IPS-18a (cell line): Measurements from ENCODE around the gene COLQ.
"Not testable (repeated sequence)": the region's sequence is repeated elsewhere in the genome, so short reads cannot be mapped to it uniquely, and the experiment has no call there.

Experiments used
- H3K27ac ChIP-seq: one replicate; pipeline ENCODE4 v1.5.1; 2013; ENCODE audit warnings: low read length
- H3K27me3 ChIP-seq: one replicate; pipeline ENCODE4 v1.6.1; 2013; ENCODE audit warnings: mild to moderate bottlenecking, low read length; ENCODE audit not compliant: control insufficient read depth, insufficient read depth
- H3K36me3 ChIP-seq: one replicate; pipeline ENCODE4 v1.6.1; 2013; ENCODE audit warnings: low read depth, low read length; ENCODE audit not compliant: control insufficient read depth
- H3K4me1 ChIP-seq: one replicate; pipeline ENCODE4 v1.6.1; 2013; ENCODE audit warnings: low read depth, low read length; ENCODE audit not compliant: control insufficient read depth
- H3K4me3 ChIP-seq: one replicate; pipeline ENCODE4 v1.5.1; 2013; ENCODE audit warnings: low read length
- H3K9ac ChIP-seq: one replicate; pipeline ENCODE4 v1.6.1; 2013; ENCODE audit warnings: mild to moderate bottlenecking, low read length, moderate library complexity
- H3K9me3 ChIP-seq: one replicate; pipeline ENCODE4 v1.6.1; 2013; ENCODE audit warnings: low read depth, low read length; ENCODE audit not compliant: control insufficient read depth

Gene COLQ

DNA sequence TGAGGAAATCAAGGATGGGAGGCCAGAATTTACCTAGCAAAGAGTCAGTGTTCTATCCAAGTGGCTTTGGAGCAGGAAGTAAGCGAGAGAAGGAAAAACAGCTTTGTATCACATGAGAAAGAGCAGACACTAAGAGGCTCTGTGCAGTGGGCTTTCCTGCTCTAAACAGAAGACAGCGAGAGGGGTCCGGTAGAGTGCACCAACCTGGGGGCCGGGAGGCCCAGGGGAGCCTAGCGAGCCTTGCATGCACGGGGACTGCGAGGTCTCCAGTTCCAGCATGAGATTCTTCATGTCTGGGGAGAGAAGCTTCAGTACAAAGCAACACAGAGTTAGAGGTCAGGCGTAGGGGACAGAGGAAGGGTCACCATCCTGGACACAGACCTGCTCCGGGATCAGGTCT, 33.5 kb downstream of the COLQ start:
- H3K9me3 ChIP-seq = no peaks in the 10 kb centered on the region
- no peak overlapping the region for H3K27ac ChIP-seq
- H3K4me3 ChIP-seq = no peak overlapping the region
- H3K9ac ChIP-seq = no peak overlapping the region
- no peaks in the 10 kb centered on the region for H3K4me1 ChIP-seq
- no peaks in the 10 kb centered on the region for H3K36me3 ChIP-seq
- no peaks in the 10 kb centered on the region for H3K27me3 ChIP-seq

DNA sequence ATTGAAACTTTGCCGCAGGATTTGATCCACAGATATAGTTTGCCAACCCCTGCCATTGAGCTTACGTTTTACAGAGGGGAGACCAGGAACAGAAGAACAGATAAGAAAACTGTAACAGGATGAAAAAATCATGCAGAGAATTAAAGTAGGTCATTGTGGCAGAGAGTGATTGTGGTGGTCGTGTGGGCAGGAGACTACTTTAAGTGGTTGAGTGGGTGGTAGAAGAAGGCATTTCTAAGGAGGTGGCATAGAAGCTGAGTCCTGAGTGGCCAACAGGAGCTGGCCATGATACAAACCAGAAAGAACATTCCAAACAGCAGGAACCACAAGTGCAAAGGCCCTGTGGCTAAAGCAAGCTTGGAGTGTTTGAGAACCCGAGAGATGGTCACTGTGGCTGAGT, 34.5 kb downstream of the COLQ start:
- Histone ChIP-seq H3K4me1 (no peaks in the 10 kb centered on the region), H3K9ac (no peak overlapping the region), H3K27ac (no peak overlapping the region), H3K4me3 (no peak overlapping the region), H3K27me3 (no peaks in the 10 kb centered on the region), H3K36me3 (no peaks in the 10 kb centered on the region), H3K9me3 (no peaks in the 10 kb centered on the region)

DNA sequence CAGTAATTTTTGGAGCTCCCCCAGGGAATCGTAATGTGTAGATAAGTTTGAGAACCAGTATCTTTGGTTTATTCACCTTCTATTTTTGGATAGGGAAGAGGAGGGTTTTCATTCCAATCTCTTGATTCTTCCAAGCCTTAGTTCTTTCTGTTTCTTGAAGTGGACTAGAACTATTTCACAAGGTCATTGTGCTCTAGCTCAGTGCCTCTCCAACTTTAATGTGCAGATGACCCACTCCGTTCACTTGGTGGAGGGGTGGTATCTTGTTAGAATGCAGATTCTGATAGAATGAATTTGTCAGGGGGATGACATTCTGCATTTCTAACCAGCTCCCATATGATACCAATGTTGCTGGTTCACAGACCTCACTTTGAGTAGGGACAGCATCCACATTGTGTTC, 35.5 kb downstream of the COLQ start:
- Histone ChIP-seq H3K36me3 (no peaks in the 10 kb centered on the region), H3K9me3 (no peaks in the 10 kb centered on the region), H3K4me1 (no peaks in the 10 kb centered on the region), H3K9ac (no peak overlapping the region), H3K27ac (no peak overlapping the region), H3K4me3 (no peak overlapping the region), H3K27me3 (no peaks in the 10 kb centered on the region)

DNA sequence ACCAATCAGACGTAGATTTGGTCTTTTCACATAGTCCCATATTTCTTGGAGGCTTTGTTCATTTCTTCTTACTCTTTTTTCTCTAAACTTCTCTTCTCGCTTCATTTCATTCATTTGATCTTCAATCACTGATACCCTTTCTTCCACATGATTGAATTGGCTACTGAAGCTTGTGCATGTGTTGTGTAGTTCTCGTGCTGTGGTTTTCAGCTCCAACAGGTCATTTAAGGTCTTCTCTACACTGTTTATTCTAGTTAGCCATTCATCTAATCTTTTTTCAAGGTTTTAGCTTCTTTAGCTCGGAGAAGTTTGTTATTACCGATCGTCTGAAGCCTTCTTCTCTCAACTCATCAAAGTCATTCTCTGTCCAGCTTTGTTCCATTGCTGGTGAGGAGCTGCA, 37.0 kb downstream of the COLQ start:
- H3K27ac ChIP-seq, H3K36me3 ChIP-seq, H3K9me3 ChIP-seq, H3K4me3 ChIP-seq, H3K4me1 ChIP-seq, H3K9ac ChIP-seq, H3K27me3 ChIP-seq: not testable (repeated sequence)

DNA sequence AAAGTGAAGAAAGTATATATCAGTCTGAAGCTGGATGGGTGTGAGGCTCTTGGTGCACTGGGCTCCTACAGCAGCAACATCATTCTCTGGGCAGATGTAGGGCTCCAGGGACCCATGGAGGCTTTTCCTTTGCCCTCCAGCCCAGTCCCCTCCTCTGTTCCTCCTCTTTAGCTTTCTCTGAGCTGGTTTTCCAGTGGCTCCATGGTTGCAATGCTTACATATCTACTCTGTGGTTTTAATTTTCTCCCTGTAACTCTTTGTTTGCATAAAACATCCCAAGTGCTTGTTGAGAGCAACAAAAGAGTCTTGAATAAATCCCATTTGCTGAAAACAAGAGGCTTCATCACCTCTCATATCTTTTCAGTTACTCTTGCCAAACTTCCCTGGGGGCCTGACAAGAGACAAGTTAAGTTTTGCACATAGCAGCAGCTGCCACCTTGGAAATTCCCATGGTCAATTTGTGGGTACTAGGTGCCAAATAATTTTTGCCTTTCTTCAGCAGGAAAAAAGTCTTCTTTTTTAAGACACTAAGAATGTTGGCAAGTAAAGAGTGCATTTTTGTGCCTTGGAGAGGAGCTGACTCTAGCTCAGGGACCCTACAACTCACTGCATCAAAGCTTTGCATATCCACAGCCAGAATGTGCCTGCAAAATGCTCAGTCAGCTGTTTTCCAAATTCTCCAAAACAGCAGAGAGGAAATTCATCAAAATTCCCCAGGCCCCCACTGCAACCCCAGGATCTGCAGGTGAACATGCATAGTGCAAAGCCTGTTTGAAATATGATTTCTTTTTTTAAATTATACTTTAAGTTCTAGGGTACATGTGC, 41.9 kb downstream of the COLQ start:
- no peaks in the 10 kb centered on the region for H3K4me1 ChIP-seq
- H3K9ac ChIP-seq = no peak overlapping the region
- no peaks in the 10 kb centered on the region for H3K9me3 ChIP-seq
- H3K36me3 ChIP-seq = no peaks in the 10 kb centered on the region
- H3K27ac ChIP-seq = no peak overlapping the region
- H3K27me3 ChIP-seq = no peaks in the 10 kb centered on the region
- H3K4me3 ChIP-seq = no peak overlapping the region

DNA sequence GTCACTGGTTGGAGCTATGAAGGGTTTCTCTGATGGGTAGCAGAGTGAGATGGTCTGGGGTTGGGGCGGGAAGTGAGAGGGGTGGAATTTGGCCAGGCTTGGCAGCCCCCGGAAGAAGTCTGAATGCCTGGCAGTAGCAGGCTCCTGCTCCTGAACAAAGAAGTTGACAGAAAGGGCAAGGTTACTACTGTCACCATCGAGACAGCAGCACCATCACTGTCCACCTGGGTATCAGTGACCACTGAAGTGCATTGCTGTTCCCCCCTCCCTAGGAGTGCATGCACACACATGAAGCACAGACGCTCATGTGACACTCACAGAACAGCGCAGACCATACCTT, 42.9 kb downstream of the COLQ start:
- no peaks in the 10 kb centered on the region for H3K4me1 ChIP-seq
- H3K27me3 ChIP-seq = no peaks in the 10 kb centered on the region
- H3K4me3 ChIP-seq = no peak overlapping the region
- H3K27ac ChIP-seq = no peak overlapping the region
- no peaks in the 10 kb centered on the region for H3K9me3 ChIP-seq
- H3K36me3 ChIP-seq = no peaks in the 10 kb centered on the region
- no peak overlapping the region for H3K9ac ChIP-seq

DNA sequence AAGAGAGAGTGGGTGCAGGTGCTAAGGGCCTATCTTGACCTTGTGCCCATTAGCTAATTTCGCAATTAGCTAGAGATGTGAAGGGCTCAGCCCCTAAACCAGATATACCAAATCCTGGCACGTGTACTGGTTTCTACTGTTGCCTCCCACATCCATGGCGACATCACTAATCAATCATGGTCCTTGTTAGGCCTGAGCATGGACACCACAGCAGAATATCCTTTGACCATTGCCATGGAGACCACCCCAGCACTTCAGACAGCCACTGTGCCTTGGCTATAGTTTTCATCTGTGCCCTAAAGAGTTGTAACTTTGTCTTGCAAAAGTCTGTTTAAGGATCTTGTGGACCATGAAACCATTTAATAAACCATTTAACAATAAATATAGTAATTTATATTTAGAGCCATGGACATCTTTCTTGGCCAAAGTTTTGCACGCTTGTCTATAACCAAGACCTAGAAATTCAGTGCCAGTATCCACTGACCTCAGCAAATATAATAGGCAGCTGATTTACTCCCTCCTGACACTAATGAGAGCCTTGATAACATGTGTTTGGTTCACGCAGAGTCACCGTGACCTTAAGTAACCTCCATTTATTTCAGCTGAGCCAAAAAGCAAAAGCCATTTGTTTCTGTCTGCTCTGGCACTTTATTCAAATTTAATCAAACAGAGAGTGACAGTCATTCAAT, 43.4 kb downstream of the COLQ start:
- no peaks in the 10 kb centered on the region for H3K4me1 ChIP-seq
- no peaks in the 10 kb centered on the region for H3K9me3 ChIP-seq
- no peak overlapping the region for H3K4me3 ChIP-seq
- H3K27ac ChIP-seq = no peak overlapping the region
- no peaks in the 10 kb centered on the region for H3K27me3 ChIP-seq
- no peak overlapping the region for H3K9ac ChIP-seq
- H3K36me3 ChIP-seq = no peaks in the 10 kb centered on the region

DNA sequence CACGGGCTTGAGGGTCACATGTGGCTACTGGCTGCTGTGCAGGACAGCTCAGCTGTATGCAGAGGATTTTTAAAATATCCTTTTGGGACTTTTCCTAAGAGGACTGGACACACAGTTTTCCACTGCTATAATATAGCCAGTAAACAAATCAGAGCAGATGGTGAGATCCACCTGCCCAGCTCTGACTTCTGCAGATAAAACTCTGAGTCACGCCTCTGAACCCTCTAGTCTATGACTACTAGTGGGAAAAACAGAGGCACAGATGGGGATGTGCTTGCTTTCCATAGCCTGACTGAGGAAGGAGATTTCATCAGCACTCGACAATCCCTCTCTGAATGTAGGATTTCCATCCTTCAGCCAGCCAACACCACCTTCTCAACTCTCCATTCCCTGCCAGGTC, 45.1 kb downstream of the COLQ start:
- Histone ChIP-seq H3K4me3 (no peak overlapping the region), H3K36me3 (no peaks in the 10 kb centered on the region), H3K9ac (no peak overlapping the region), H3K4me1 (no peaks in the 10 kb centered on the region), H3K27ac (no peak overlapping the region), H3K9me3 (no peaks in the 10 kb centered on the region), H3K27me3 (no peaks in the 10 kb centered on the region)

DNA sequence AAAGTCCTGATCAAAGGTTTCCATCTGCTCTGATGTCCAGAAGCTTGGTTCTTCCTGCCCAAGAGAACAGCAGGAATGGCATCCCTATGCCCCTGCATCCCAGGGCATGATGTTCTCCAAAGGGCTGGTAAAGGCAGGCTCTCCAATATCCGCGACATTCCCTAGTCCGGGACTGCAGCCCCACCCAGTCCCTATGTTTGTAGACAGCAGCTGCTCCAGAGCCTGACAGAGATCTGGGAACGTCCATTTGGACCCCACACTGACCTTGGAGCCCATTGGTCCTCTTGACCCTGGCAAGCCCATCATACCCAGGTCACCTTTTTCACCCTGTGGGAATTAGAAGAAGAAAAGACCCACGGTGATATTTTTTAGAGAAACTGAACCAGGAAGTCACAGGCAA, 46.3 kb downstream of the COLQ start:
- Histone ChIP-seq H3K9me3 (no peaks in the 10 kb centered on the region), H3K4me3 (no peak overlapping the region), H3K4me1 (no peaks in the 10 kb centered on the region), H3K27ac (no peak overlapping the region), H3K36me3 (no peaks in the 10 kb centered on the region), H3K27me3 (no peaks in the 10 kb centered on the region), H3K9ac (no peak overlapping the region)

DNA sequence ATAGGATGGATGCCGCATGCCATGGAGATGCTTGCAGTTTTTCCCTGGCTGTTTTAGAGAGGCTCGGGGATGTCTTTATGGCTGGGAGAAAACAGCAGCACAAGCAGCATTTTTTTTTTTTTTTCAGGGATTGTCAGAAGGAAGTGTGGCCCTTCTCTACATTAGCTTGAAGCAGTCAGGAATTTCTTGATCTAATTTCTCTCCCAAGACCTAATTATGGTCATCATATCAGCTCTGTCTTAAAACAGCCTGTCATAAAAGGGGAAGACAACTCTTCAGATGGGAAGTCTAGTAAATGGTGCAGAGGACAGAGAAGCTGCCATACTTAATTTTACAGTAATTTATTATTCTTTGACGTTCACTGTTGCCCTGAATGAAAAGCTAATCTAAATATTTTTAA, 49.6 kb downstream of the COLQ start:
- Histone ChIP-seq H3K27me3 (no peaks in the 10 kb centered on the region), H3K27ac (no peak overlapping the region), H3K9me3 (no peaks in the 10 kb centered on the region), H3K36me3 (no peaks in the 10 kb centered on the region), H3K4me3 (no peak overlapping the region), H3K4me1 (no peaks in the 10 kb centered on the region), H3K9ac (no peak overlapping the region)

DNA sequence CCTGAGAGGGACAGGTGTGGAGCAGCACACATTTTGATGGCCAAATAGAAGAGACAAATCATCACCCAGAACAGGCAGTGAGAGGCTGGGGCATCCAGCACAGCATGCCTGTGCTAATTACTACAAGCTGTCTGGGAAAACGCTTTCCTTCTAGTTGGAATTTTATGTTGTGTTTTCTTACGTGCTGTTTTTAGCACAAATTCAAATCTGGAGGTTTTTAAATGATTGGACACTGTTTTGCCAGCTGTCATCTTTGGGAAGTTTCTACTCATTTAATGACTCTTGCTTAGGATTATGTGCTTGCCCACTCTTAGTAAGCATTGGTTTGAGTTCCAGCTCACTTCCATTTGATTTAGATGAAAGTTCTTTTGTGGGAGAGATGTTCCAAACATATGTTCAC, 50.7 kb downstream of the COLQ start:
- no peak overlapping the region for H3K9ac ChIP-seq

DNA sequence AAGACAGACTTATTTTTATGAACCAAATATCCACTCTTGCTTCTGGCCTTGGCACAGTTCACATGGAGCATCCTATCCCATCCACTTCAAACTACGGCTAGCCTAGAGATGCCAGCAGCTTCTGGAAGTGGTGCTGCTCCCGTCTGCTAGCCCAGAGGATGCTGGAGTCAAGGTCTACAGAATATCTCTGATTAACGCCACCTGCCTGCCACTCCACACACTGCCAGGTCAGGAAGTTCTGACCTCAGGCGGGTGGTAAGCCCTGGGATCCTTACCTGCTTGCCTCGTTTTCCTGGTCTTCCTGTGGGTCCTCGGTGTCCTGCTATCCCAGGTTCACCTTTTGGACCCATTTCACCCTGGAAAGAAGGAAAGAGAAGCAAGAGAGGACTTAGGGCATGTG, 51.2 kb downstream of the COLQ start:
- H3K4me1 ChIP-seq = no peaks in the 10 kb centered on the region
- no peaks in the 10 kb centered on the region for H3K36me3 ChIP-seq
- H3K4me3 ChIP-seq = no peak overlapping the region
- H3K9ac ChIP-seq = no peak overlapping the region
- no peak overlapping the region for H3K27ac ChIP-seq
- H3K27me3 ChIP-seq = no peaks in the 10 kb centered on the region
- no peaks in the 10 kb centered on the region for H3K9me3 ChIP-seq

More for the DNA sequence above, 50.7 kb downstream of the COLQ start:
- no peak overlapping the region for H3K4me3 ChIP-seq
- H3K36me3 ChIP-seq = no peaks in the 10 kb centered on the region
- no peak overlapping the region for H3K27ac ChIP-seq
- H3K4me1 ChIP-seq = no peaks in the 10 kb centered on the region
- no peaks in the 10 kb centered on the region for H3K9me3 ChIP-seq
- no peaks in the 10 kb centered on the region for H3K27me3 ChIP-seq
